Stromal cell of bone marrow (primary cell): ENCODE results near the gene BLOC1S5.
A peak's percentile ranks its signal among the peaks of the same experiment; 100 is the strongest.
"Not testable (repeated sequence)": the region's sequence is repeated elsewhere in the genome, so short reads cannot be mapped to it uniquely, and the experiment has no call there.

Experiments used
- DNase-seq: peaks from one replicate; pipeline ENCODE4 v3.0.0-alpha.2; 2012; ENCODE audit warnings: low read depth

The BLOC1S5 gene

DNA sequence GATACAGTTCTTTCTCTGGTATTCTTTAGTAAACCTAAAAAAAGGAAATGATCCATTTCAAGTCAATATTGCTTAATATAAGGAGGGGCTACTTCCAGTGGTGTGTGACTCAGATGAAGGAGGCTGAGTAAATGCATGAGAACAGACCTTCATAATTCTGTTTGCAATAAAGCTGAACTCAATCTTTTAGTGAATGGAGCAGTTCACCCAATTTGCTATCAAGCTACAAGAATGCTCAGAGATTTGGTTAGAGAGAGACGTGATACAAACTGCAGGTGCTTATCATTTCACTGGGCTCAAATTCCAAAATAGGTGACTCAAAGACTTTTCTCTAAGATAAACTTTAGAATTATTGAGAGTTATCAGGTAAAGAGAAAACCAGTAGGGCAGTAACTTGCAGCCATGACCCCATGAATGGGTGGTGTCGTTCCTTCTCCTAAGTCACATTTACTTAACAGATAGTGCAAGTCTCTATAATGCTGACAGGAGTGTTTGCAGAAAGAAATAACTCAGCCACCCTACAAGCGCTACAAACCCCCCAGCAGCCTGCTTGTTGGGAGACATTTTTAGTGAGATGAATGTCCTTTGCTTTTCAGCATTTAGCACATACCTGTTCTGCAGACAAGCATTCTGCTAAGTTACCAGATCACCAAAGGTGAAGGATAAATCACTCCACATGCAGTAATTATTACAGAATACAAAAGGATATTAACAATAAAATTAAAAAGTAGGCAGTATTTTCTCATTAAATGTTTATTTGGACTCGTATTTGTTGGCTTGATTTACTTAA lies 16.4 kb upstream of the BLOC1S5 start:
- peak; percentile 65 for DNase-seq

DNA sequence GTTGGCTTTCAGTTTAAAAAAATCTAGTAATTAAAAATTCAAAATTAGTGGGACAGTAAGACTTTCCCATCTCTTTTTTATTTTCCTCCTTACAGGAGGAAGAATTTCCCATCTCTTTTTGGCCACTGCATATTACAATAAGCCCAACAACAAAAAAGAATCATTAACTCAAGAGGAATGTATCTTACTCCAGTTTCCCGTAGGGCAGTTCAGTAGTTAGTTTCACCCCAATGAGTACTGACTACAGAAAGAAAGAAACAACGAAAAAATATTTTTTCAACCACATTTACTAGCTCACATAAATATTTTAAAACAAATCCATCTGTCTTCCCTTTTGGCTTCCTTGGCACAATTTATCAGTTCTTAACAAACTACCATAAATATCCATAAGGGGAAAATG lies 14.9 kb upstream of the BLOC1S5 start:
- DNase-seq: no peak

- DNase-seq: no peak
Measured at GRCh38 chr6:8077991-8078390, 13.8 kb upstream of the BLOC1S5 start.

DNA sequence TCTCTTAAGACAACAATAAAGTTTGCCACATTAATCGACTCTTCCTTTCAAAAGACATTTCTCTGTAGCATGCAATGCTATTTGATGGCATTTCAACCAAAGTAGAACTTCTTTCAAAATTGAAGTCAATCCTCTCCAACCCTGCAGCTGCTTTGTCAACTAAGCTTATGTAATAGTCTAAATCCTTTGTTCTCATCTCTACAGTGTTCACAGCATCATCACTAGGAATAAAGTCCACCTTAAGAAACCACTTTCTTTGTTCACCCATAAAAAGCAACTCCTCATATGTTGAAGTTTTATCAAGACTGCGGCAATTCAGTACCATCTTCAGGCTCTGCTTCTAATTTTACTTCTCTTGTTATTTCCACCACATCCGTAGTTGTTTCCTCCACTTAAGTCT lies 11.5 kb upstream of the BLOC1S5 start:
- no peak for DNase-seq

DNA sequence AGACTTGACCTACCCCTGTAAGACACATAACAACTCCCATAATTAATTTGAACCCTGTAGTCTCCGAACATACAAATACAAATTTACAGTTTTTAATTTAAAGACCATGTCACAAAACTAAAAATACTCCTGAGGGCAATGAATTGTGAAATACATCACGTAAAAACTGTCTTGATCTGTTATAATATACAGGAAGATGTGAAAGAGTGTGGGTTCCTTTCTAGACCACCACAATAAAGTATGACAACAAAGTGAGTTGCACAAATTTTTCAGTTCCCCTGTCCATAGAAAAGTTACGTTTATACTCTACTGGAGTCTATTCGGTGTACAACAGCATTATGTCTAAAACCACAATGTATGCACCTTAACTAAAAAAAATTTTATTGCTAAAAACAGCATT lies 11.0 kb upstream of the BLOC1S5 start:
- DNase-seq: no peak

GRCh38 chr6:8074213-8074612 lies 10.0 kb upstream of the BLOC1S5 start:
- DNase-seq: no peak

- DNase-seq: no peak
Measured at GRCh38 chr6:8073758-8074157, 9.6 kb upstream of the BLOC1S5 start.

GRCh38 chr6:8070718-8071117 lies 6.5 kb upstream of the BLOC1S5 start:
- DNase-seq: no peak

GRCh38 chr6:8069631-8070284 lies 5.6 kb upstream of the BLOC1S5 start:
- DNase-seq: no peak

GRCh38 chr6:8069151-8069550 lies 5.0 kb upstream of the BLOC1S5 start:
- no peak for DNase-seq

DNA sequence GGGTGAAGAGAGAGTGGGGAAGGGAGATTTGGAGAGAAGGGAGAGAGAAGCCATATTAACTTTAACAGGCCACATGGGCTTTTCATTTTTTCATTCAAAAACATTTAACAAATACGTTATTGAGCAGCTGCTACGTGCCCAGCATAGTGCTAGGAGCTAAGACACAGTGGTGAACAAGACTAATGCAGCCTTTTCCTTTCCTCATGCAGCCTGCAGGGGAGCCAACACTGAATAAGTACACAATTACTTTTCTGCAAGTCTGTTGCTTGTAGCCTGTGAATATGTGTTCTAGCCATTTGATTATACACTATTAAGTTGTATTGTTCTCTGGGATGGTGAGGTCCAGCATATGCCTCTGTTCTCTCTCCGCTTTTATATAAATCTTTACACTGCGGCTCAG lies 1.9 kb upstream of the BLOC1S5 start:
- no peak for DNase-seq

GRCh38 chr6:8065519-8065911 lies 1.3 kb upstream of the BLOC1S5 start:
- no peak for DNase-seq

DNA sequence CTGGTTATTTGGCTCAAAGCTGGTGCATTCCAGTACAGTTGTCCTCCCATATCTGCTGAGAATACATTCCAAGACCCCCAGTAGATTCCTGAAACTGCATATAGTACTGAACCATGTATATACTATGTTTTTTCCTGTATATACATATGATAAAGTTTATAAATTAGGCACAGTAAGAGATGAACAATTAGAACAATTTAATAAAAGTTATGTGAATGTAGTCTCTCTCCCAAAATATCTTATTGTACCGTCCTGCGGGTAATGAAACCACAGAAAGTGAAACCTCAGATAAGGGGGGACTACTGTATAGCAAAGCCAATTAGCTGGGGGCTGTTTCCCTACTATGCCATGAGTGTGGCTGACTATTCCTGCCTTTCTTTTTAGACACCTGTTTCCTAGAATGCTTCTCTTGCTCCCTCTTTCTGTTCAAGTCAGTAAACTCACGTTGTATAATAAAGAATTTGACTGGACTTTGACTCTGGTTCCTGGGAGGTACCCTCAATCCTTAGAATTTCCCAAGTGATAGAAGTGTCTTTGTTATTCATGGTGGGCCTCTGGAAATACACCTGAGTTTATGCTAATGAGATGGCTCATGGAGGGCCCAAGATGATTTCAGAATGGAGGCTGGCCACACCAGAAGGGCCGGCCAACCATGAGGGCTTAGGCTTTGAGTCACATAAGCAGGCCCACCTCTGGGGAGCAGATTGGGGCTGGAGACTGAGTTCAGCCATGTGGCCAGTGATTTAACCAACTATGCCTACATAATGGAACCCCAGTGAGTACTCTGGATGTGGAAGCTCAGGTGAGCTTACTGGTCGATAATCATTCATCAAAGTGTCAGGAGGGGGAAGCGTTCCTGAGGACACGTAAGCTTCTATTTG lies 689 bp upstream of the BLOC1S5 start:
- no peak for DNase-seq

- no peak for DNase-seq
Measured at GRCh38 chr6:8061736-8062135, 2.5 kb downstream of the BLOC1S5 start.

DNA sequence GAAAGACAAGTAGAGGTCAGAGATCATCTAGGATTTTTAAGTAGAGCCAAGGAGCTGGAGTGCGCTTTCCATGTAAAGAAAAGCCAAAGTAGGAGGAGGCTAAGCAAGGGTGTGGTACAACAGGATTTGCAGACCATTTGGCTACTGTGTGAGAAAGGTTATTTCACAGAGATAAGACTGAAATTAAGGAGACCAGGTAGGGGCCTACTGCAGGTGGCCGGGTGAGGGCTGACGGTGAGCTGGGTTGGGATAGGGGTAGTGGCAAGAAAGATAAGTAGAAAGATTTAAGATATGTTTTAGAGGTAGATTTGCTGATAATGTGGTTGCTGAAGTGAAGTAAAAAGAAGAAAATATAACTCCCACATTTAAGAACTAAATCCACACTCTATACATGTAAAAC lies 3.8 kb downstream of the BLOC1S5 start:
- DNase-seq: no peak

DNA sequence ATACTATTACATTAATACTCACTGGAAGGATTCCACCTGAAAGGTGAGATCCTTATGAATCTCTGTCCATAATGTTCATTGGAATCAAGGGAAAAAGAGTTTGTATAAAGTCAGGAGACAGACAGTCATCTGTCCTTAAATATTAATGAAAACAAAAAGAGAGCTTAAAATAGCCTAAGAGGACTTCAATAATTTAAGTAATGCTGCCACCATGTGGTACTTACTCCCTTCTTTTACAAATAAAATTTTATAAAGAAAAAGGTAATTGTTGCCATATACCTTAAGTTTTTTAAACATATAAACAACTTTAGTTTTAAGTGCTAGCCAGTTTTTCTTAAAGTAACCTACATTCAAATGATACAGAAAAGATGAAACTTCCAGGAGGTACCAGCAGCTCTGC lies 5.1 kb downstream of the BLOC1S5 start:
- no peak for DNase-seq

DNA sequence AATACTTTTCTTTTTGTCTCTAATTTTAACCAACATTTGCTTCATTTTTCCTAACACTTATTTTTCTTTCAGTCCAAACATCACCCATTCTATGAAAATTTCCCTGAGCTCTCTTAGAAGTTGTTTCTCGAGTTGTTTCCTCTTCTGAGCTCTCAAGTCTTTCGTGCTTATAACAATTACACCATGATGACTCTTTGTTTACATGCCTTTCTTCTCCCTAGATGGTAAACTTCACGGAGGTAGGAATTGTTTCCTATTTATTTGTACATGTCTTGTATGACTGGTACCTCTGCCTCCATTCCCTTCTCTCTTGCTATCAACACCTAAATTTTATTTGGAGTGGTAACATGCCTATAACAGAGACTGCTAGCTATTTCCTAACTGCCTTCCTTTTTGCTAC lies 6.4 kb downstream of the BLOC1S5 start:
- DNase-seq: no peak

- DNase-seq: no peak
Measured at GRCh38 chr6:8057263-8057662, 6.9 kb downstream of the BLOC1S5 start.

GRCh38 chr6:8054276-8054675 lies 9.9 kb downstream of the BLOC1S5 start:
- DNase-seq: no peak

DNA sequence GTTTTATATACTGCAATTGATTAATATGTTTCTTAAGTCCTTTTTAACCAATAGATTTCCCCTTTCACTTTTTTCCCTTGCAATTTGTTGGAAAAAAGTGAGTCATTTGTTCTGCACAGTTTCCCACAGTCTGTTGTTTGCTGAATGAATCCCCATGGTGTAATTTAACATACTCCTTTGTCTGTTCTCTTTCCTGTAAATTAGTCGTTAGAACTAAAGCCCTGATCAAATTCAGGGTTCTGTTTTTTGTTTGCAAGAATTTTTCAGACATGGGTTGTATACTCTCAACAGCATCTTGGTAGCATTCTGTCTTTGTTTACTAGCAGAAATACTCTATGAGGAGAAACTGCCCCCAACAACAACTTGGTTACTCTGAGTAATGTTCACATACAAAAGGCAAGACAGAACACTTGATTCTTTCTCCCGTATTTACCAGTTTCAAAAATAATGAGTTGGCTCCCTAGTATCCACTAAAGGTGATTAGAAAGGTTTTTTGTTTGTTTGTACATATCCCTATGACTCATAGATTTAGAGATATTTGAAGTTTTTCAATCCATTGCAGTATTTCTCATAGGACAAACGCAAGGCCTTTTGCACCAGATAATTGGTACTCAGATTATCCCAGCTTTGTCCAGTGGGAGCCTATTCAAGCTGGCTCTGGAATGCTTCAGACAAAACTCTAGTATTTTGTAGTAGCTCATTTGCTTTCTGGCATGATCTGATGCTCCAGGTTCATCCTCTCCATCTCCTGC lies 16.5 kb downstream of the BLOC1S5 start:
- peak; percentile 62 for DNase-seq

- not testable (repeated sequence) for DNase-seq
Measured at GRCh38 chr6:8045769-8046168, 18.4 kb downstream of the BLOC1S5 start.

DNA sequence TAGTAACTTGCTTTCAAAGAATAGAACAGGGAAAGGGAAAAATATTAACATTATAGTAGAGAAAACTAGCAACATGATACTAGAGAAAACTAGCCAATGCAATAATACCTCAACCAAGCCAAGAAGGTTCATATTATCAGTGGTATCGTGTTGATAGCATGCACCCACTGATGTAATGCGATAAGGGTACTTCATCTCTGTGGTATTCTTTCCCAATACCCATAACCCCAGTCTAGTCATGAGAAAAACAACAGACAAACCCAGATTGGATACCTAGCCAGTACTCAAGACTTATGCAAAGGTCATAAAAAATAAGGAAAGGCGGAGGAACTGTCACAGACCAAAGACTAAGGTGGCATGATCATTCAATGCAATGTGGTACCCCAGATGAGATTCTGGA lies 21.0 kb downstream of the BLOC1S5 start:
- no peak for DNase-seq
